ENCODE results near the gene CELF1.

- TF ChIP-seq POLR2A (IDR thresholded peaks at IDR 0.05) (no peak), CTCF (IDR thresholded peaks at IDR 0.05) (no peak)
Observed at GRCh38 chr11:47499614-47500013, 53.3 kb downstream of the CELF1 start.
